Activated CD8-positive, alpha-beta memory T cell treated with anti-CD3 and anti-CD28 coated beads, Interleukin-2, amount 10 ng/mL, durations not matched to agents 7 days and 5 days (primary cell): ENCODE measurements around the gene RTF1. TPM values are rescaled to one million over a fixed set of nuclear protein-coding genes. Genes with fewer than 3 reads are reported as not detected.
A peak's percentile ranks its signal among the peaks of the same experiment; 100 is the strongest.

Source experiments
- ATAC-seq: fragments of 150-1000 bp; cut with Tn5 transposase; one replicate; pipeline ENCODE4 v1.10.0; 2021; ENCODE audit warnings: moderate library complexity
- CTCF ChIA-PET: fragments of 350-600 bp; sonication (Branson Sonifier 250); formaldehyde crosslinking; loops from one replicate; lab custom pipeline; 2021; ENCODE audit warnings: antibody characterized with exemption; lab: Charles Lee
- DNase-seq: peaks from one replicate; pipeline ENCODE4 v3.0.0-alpha.2; 2020
- H3K27ac Mint-ChIP-seq: one replicate; pipeline ENCODE4 v1.8.0; 2021; ENCODE audit warnings: mild to moderate bottlenecking, mixed read lengths
- H3K27me3 Mint-ChIP-seq: one replicate; pipeline ENCODE4 v1.8.0; 2021; ENCODE audit warnings: mixed read lengths
- H3K36me3 Mint-ChIP-seq: one replicate; pipeline ENCODE4 v1.8.0; 2021; ENCODE audit warnings: mild to moderate bottlenecking, mixed read lengths
- H3K4me1 Mint-ChIP-seq: one replicate; pipeline ENCODE4 v1.8.0; 2021; ENCODE audit warnings: mixed read lengths
- H3K4me3 Mint-ChIP-seq: one replicate; pipeline ENCODE4 v1.8.0; 2021; ENCODE audit warnings: mild to moderate bottlenecking, moderate library complexity, mixed read lengths
- H3K9me3 Mint-ChIP-seq: one replicate; pipeline ENCODE4 v1.8.0; 2022; ENCODE audit warnings: low read depth, mixed read lengths
- total RNA-seq, 2 experiments: library from RNA; stranded (reverse); gene quantifications; one replicate each; pipeline ENCODE4 v1.2.3, GENCODE V29; 2021

RTF1 gene
- total RNA-seq, 2 experiments from 2014 or later, result 36.3 to 43.4 TPM

GRCh38 chr15:41494922-41495735, 78.2 kb downstream of the RTF1 start:
- Mint-ChIP-seq H3K9me3 (no peaks in the 10 kb centered on the region), H3K4me3 (no peak overlapping the region), H3K27ac (no peak overlapping the region), H3K4me1 (peaks cover 35% of the 10 kb centered on the region), H3K36me3 (no peaks in the 10 kb centered on the region), H3K27me3 (peaks cover 69% of the 10 kb centered on the region)
- DNase-seq (no peak), ATAC-seq (no peak)
- CTCF ChIA-PET, result no interaction called here

- DNase-seq (no peak), ATAC-seq (no peak)
- Mint-ChIP-seq H3K27me3 (peaks cover 77% of the 10 kb centered on the region), H3K4me3 (no peak overlapping the region), H3K4me1 (peaks cover 30% of the 10 kb centered on the region), H3K36me3 (no peaks in the 10 kb centered on the region), H3K27ac (no peak overlapping the region), H3K9me3 (no peaks in the 10 kb centered on the region)
- CTCF ChIA-PET, result interaction anchor here (0.8 to 1.3 kb wide), 2 partner anchors 10 to 30 kb away, joined by 3 read pairs; no protein-coding TSS in a partner anchor
Measured at GRCh38 chr15:41495736-41496599, 79.1 kb downstream of the RTF1 start.

- Mint-ChIP-seq H3K27me3 (peaks cover 83% of the 10 kb centered on the region), H3K36me3 (no peaks in the 10 kb centered on the region), H3K9me3 (no peaks in the 10 kb centered on the region), H3K4me3 (no peak overlapping the region), H3K27ac (no peak overlapping the region), H3K4me1 (peaks cover 28% of the 10 kb centered on the region)
- no peak for ATAC-seq
- DNase-seq, result no peak
- CTCF ChIA-PET, result no interaction called here
Measured at GRCh38 chr15:41498657-41499056, 81.8 kb downstream of the RTF1 start.

GRCh38 chr15:41499109-41499851, 82.4 kb downstream of the RTF1 start:
- H3K27ac Mint-ChIP-seq, result no peak overlapping the region
- no peaks in the 10 kb centered on the region for H3K36me3 Mint-ChIP-seq
- no peaks in the 10 kb centered on the region for H3K9me3 Mint-ChIP-seq
- H3K27me3 Mint-ChIP-seq, result peaks cover 88% of the 10 kb centered on the region
- DNase-seq, result no peak
- H3K4me3 Mint-ChIP-seq, result no peak overlapping the region
- no peak for ATAC-seq
- CTCF ChIA-PET, result no interaction called here
- H3K4me1 Mint-ChIP-seq, result peaks cover 26% of the 10 kb centered on the region

GRCh38 chr15:41501191-41501917, 84.5 kb downstream of the RTF1 start:
- Mint-ChIP-seq H3K4me3 (peak overlapping the region; percentile 44), H3K27ac (no peak overlapping the region), H3K9me3 (no peaks in the 10 kb centered on the region), H3K36me3 (no peaks in the 10 kb centered on the region), H3K27me3 (peaks cover 88% of the 10 kb centered on the region), H3K4me1 (peaks cover 20% of the 10 kb centered on the region)
- CTCF ChIA-PET, result interaction anchor here (0.7 to 1.4 kb wide), 2 partner anchors 16 to 26 kb away, joined by 3 read pairs; no protein-coding TSS in a partner anchor
- ATAC-seq (peak; percentile 50), DNase-seq (no peak)

- H3K4me3 Mint-ChIP-seq, result peak overlapping the region; percentile 44
- no peaks in the 10 kb centered on the region for H3K9me3 Mint-ChIP-seq
- H3K36me3 Mint-ChIP-seq, result no peaks in the 10 kb centered on the region
- CTCF ChIA-PET, result interaction anchor here (0.7 to 1.2 kb wide), 2 partner anchors 27 to 36 kb away, joined by 3 to 4 read pairs; no protein-coding TSS in a partner anchor
- ATAC-seq (peak; percentile 66), DNase-seq (no peak)
- peaks cover 80% of the 10 kb centered on the region for H3K27me3 Mint-ChIP-seq
- H3K4me1 Mint-ChIP-seq, result peaks cover 20% of the 10 kb centered on the region
- H3K27ac Mint-ChIP-seq, result no peak overlapping the region
Measured at GRCh38 chr15:41501931-41502794, 85.3 kb downstream of the RTF1 start.

GRCh38 chr15:41502795-41503668, 86.1 kb downstream of the RTF1 start:
- H3K27ac Mint-ChIP-seq, result no peak overlapping the region

GRCh38 chr15:41503669-41504010, 86.7 kb downstream of the RTF1 start:
- ATAC-seq (no peak), DNase-seq (no peak)
- H3K9me3 Mint-ChIP-seq, result no peaks in the 10 kb centered on the region
- H3K27me3 Mint-ChIP-seq, result peaks cover 73% of the 10 kb centered on the region
- H3K4me1 Mint-ChIP-seq, result peaks cover 20% of the 10 kb centered on the region
- H3K27ac Mint-ChIP-seq, result no peak overlapping the region
- CTCF ChIA-PET, result interaction anchor here (1.2 kb wide), 1 partner anchor 38 kb away, joined by 4 read pairs; no protein-coding TSS in a partner anchor
- H3K4me3 Mint-ChIP-seq, result no peak overlapping the region
- no peaks in the 10 kb centered on the region for H3K36me3 Mint-ChIP-seq

More at GRCh38 chr15:41502795-41503668, 86.1 kb downstream of the RTF1 start:
- CTCF ChIA-PET, result interaction anchor here (1.2 kb wide), 1 partner anchor 37 kb away, joined by 4 read pairs; no protein-coding TSS in a partner anchor
- Mint-ChIP-seq H3K27me3 (peaks cover 76% of the 10 kb centered on the region), H3K4me3 (peak overlapping the region; percentile 44), H3K9me3 (no peaks in the 10 kb centered on the region), H3K4me1 (peaks cover 20% of the 10 kb centered on the region), H3K36me3 (no peaks in the 10 kb centered on the region)
- peak; percentile 31 for ATAC-seq
- no peak for DNase-seq

- CTCF ChIA-PET, result interaction anchor here (1.4 kb wide), 1 partner anchor 39 kb away, joined by 4 read pairs; no protein-coding TSS in a partner anchor
- Mint-ChIP-seq H3K4me3 (no peak overlapping the region), H3K36me3 (no peaks in the 10 kb centered on the region), H3K27ac (no peak overlapping the region), H3K4me1 (peaks cover 20% of the 10 kb centered on the region), H3K9me3 (no peaks in the 10 kb centered on the region), H3K27me3 (peaks cover 68% of the 10 kb centered on the region)
- DNase-seq, result no peak
- no peak for ATAC-seq
Measured at GRCh38 chr15:41504751-41505492, 88.0 kb downstream of the RTF1 start.

GRCh38 chr15:41505776-41506175, 88.9 kb downstream of the RTF1 start:
- peaks cover 69% of the 10 kb centered on the region for H3K27me3 Mint-ChIP-seq

More at GRCh38 chr15:41505776-41506175, 88.9 kb downstream of the RTF1 start:
- H3K4me1 Mint-ChIP-seq, result peaks cover 19% of the 10 kb centered on the region
- H3K27ac Mint-ChIP-seq, result no peak overlapping the region
- CTCF ChIA-PET, result interaction anchor here (1.1 to 1.4 kb wide), 2 partner anchors 10 to 40 kb away, joined by 3 to 4 read pairs; no protein-coding TSS in a partner anchor
- no peak overlapping the region for H3K4me3 Mint-ChIP-seq
- no peak for ATAC-seq
- no peaks in the 10 kb centered on the region for H3K36me3 Mint-ChIP-seq
- H3K9me3 Mint-ChIP-seq, result no peaks in the 10 kb centered on the region
- DNase-seq, result no peak
